Myocyte (in vitro differentiated cells): Measurements from ENCODE around the gene BTBD9. TPM values are rescaled to one million over a fixed set of nuclear protein-coding genes. Genes with fewer than 3 reads are reported as not detected.

ENCODE experiments used
- DNase-seq: peaks from one replicate; pipeline ENCODE4 v3.0.0-alpha.2; 2012; ENCODE audit warnings: low read depth
- total RNA-seq: library from RNA; depleted of rRNA; stranded (reverse); fragments of >200 nt; gene quantifications from 2 replicates; pipeline ENCODE4 v1.2.3, GENCODE V29; 2014

BTBD9 gene
- total RNA-seq, 1 donor from 2014 or later, result 9.9 TPM

GRCh38 chr6:38184585-38185080 lies 455.1 kb downstream of the BTBD9 start:
- DNase-seq, result no peak

GRCh38 chr6:38183856-38184584 lies 455.7 kb downstream of the BTBD9 start:
- no peak for DNase-seq

- DNase-seq, result no peak
These were observed 457.3 kb downstream of the BTBD9 start for GRCh38 chr6:38182426-38182825.

- DNase-seq, result no peak
These were observed 459.1 kb downstream of the BTBD9 start for GRCh38 chr6:38180586-38180985.

GRCh38 chr6:38179794-38180430 lies 459.8 kb downstream of the BTBD9 start:
- DNase-seq, result no peak

GRCh38 chr6:38179300-38179699 lies 460.4 kb downstream of the BTBD9 start:
- DNase-seq, result no peak

- DNase-seq, result no peak
These were observed 461.2 kb downstream of the BTBD9 start for GRCh38 chr6:38178584-38178886.

GRCh38 chr6:38177882-38178583 lies 461.7 kb downstream of the BTBD9 start:
- no peak for DNase-seq

GRCh38 chr6:38176797-38177751 lies 462.7 kb downstream of the BTBD9 start:
- DNase-seq, result no peak

GRCh38 chr6:38175786-38176185 lies 463.9 kb downstream of the BTBD9 start:
- DNase-seq, result no peak

GRCh38 chr6:38174806-38175495 lies 464.8 kb downstream of the BTBD9 start:
- DNase-seq, result no peak

GRCh38 chr6:38174315-38174714 lies 465.4 kb downstream of the BTBD9 start:
- no peak for DNase-seq

GRCh38 chr6:38173909-38174308 lies 465.8 kb downstream of the BTBD9 start:
- DNase-seq, result no peak

GRCh38 chr6:38172739-38173410 lies 466.9 kb downstream of the BTBD9 start:
- DNase-seq, result no peak

- DNase-seq, result no peak
These were observed 467.6 kb downstream of the BTBD9 start for GRCh38 chr6:38171997-38172738.

GRCh38 chr6:38170666-38171355 lies 468.9 kb downstream of the BTBD9 start:
- no peak for DNase-seq

- DNase-seq, result no peak
These were observed 469.7 kb downstream of the BTBD9 start for GRCh38 chr6:38169977-38170526.

- DNase-seq, result no peak
These were observed 470.3 kb downstream of the BTBD9 start for GRCh38 chr6:38169221-38169976.
